SK-N-SH (cell line): ENCODE measurements around the gene FOXF2.

Source experiments
- EP300 ChIP-seq, 2 experiments: IDR thresholded peaks; 2 replicates each; pipeline versions ENCODE4 v1.4.0 to v1.6.1; 2012; ENCODE audit warnings: borderline replicate concordance in 1 of 2, low read depth in 1 of 2, low read length in 1 of 2
- EZH2phosphoT487 ChIP-seq: fragments of 200-600 bp; sonication (generic); IDR thresholded peaks from 2 replicates; pipeline ENCODE4 v1.6.1; 2017; ENCODE audit warnings: low read depth, mixed run types, mild to moderate bottlenecking, antibody characterized with exemption, moderate library complexity, borderline replicate concordance
- RCOR1 ChIP-seq: fragments of 150-350 bp; IDR thresholded peaks from 2 replicates; pipeline ENCODE4 v1.6.1; 2017; ENCODE audit warnings: antibody characterized with exemption, low read length
- TF ChIP-seq, protein P1 (sequence below): fragments of 200-600 bp; sonication (generic); IDR thresholded peaks from 2 replicates; pipeline ENCODE4 v1.6.1; 2017; ENCODE audit warnings: antibody characterized with exemption, mild to moderate bottlenecking, moderate library complexity

GRCh38 chr6:1394514-1395463 is 5.4 kb downstream of the FOXF2 start:
- no peak for TF ChIP-seq RCOR1
- TF ChIP-seq, protein P1, sequence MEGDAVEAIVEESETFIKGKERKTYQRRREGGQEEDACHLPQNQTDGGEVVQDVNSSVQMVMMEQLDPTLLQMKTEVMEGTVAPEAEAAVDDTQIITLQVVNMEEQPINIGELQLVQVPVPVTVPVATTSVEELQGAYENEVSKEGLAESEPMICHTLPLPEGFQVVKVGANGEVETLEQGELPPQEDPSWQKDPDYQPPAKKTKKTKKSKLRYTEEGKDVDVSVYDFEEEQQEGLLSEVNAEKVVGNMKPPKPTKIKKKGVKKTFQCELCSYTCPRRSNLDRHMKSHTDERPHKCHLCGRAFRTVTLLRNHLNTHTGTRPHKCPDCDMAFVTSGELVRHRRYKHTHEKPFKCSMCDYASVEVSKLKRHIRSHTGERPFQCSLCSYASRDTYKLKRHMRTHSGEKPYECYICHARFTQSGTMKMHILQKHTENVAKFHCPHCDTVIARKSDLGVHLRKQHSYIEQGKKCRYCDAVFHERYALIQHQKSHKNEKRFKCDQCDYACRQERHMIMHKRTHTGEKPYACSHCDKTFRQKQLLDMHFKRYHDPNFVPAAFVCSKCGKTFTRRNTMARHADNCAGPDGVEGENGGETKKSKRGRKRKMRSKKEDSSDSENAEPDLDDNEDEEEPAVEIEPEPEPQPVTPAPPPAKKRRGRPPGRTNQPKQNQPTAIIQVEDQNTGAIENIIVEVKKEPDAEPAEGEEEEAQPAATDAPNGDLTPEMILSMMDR: no peak
- TF ChIP-seq EP300 (IDR thresholded peaks at IDR 0.05; ENCODE audit: borderline replicate concordance in 1 of 2, low read depth in 1 of 2, low read length in 1 of 2): no peak
- no peak for TF ChIP-seq EZH2phosphoT487
